Activated CD4-positive, alpha-beta T cell treated with anti-CD3 and anti-CD28 coated beads, Interleukin-10, Interleukin-2, amounts not matched to agents 100 ng/mL and 50 ng/mL, durations not matched to agents 16 hours and 8 hours (primary cell): ENCODE data around the gene KCNAB1.

Experiments
- DNase-seq: peaks from one replicate; pipeline ENCODE4 v3.0.0-alpha.2; 2020

The KCNAB1 gene

GRCh38 chr3:156417559-156418132 lies 297.3 kb downstream of the KCNAB1 start:
- no peak for DNase-seq

- no peak for DNase-seq
These were observed 298.1 kb downstream of the KCNAB1 start for GRCh38 chr3:156418428-156418827.

GRCh38 chr3:156421534-156421933 lies 301.2 kb downstream of the KCNAB1 start:
- no peak for DNase-seq

- no peak for DNase-seq
These were observed 304.4 kb downstream of the KCNAB1 start for GRCh38 chr3:156424758-156425157.

- no peak for DNase-seq
These were observed 305.3 kb downstream of the KCNAB1 start for GRCh38 chr3:156425651-156426050.

GRCh38 chr3:156429125-156429524 lies 308.7 kb downstream of the KCNAB1 start:
- no peak for DNase-seq

- DNase-seq = no peak
These were observed 311.2 kb downstream of the KCNAB1 start for GRCh38 chr3:156431334-156432124.

- no peak for DNase-seq
These were observed 312.2 kb downstream of the KCNAB1 start for GRCh38 chr3:156432563-156432962.

- DNase-seq = peak; percentile 28
These were observed 312.8 kb downstream of the KCNAB1 start for GRCh38 chr3:156433138-156433537.

GRCh38 chr3:156433910-156434309 lies 313.5 kb downstream of the KCNAB1 start:
- DNase-seq = no peak

GRCh38 chr3:156434921-156435320 lies 314.5 kb downstream of the KCNAB1 start:
- DNase-seq = no peak

- no peak for DNase-seq
These were observed 322.7 kb downstream of the KCNAB1 start for GRCh38 chr3:156443079-156443478.

GRCh38 chr3:156445117-156446090 lies 325.0 kb downstream of the KCNAB1 start:
- no peak for DNase-seq

GRCh38 chr3:156448300-156448699 lies 327.9 kb downstream of the KCNAB1 start:
- peak; percentile 31 for DNase-seq

- peak; percentile 24 for DNase-seq
These were observed 329.6 kb downstream of the KCNAB1 start for GRCh38 chr3:156449710-156450574.

- DNase-seq = no peak
These were observed 335.5 kb downstream of the KCNAB1 start for GRCh38 chr3:156455839-156456238.

GRCh38 chr3:156456771-156457224 lies 336.4 kb downstream of the KCNAB1 start:
- no peak for DNase-seq

GRCh38 chr3:156459434-156459833 lies 339.1 kb downstream of the KCNAB1 start:
- no peak for DNase-seq

GRCh38 chr3:156460206-156460611 lies 339.8 kb downstream of the KCNAB1 start:
- DNase-seq = no peak

- DNase-seq = no peak
These were observed 341.5 kb downstream of the KCNAB1 start for GRCh38 chr3:156461889-156462288.

GRCh38 chr3:156463123-156463522 lies 342.7 kb downstream of the KCNAB1 start:
- no peak for DNase-seq

- no peak for DNase-seq
These were observed 344.8 kb downstream of the KCNAB1 start for GRCh38 chr3:156465194-156465593.
